HG03025 (cell line): ENCODE data around the gene FCHSD2.

Experiments used
- ATAC-seq: cut with Tn5 transposase; IDR thresholded peaks from one replicate; pipeline ENCODE4 v1.9.1; 2021; ENCODE audit warnings: mild to moderate bottlenecking, moderate library complexity; ENCODE audit not compliant: unreplicated experiment, low FRiP score

The FCHSD2 gene

GRCh38 chr11:72856551-72857345, 285.4 kb downstream of the FCHSD2 start:
- ATAC-seq, result no peak

GRCh38 chr11:72856065-72856464, 286.1 kb downstream of the FCHSD2 start:
- ATAC-seq, result no peak

GRCh38 chr11:72851726-72852125, 290.4 kb downstream of the FCHSD2 start:
- ATAC-seq, result no peak

- ATAC-seq, result no peak
These were observed 291.3 kb downstream of the FCHSD2 start for GRCh38 chr11:72850832-72851231.

- no peak for ATAC-seq
These were observed 293.2 kb downstream of the FCHSD2 start for GRCh38 chr11:72848846-72849466.

GRCh38 chr11:72844356-72844755, 297.8 kb downstream of the FCHSD2 start:
- ATAC-seq, result no peak

GRCh38 chr11:72842653-72843330, 299.3 kb downstream of the FCHSD2 start:
- ATAC-seq, result no peak

- ATAC-seq, result no peak
These were observed 300.0 kb downstream of the FCHSD2 start for GRCh38 chr11:72842126-72842525.

GRCh38 chr11:72841397-72841796, 300.7 kb downstream of the FCHSD2 start:
- ATAC-seq, result no peak

- no peak for ATAC-seq
These were observed 301.3 kb downstream of the FCHSD2 start for GRCh38 chr11:72840780-72841179.

GRCh38 chr11:72838691-72839305, 303.3 kb downstream of the FCHSD2 start:
- ATAC-seq, result no peak

GRCh38 chr11:72836111-72836510, 306.0 kb downstream of the FCHSD2 start:
- ATAC-seq, result no peak

GRCh38 chr11:72834905-72835304, 307.2 kb downstream of the FCHSD2 start:
- ATAC-seq, result no peak

- ATAC-seq, result no peak
These were observed 308.2 kb downstream of the FCHSD2 start for GRCh38 chr11:72833811-72834493.

- ATAC-seq, result no peak
These were observed 308.9 kb downstream of the FCHSD2 start for GRCh38 chr11:72833083-72833733.

GRCh38 chr11:72832301-72833082, 309.6 kb downstream of the FCHSD2 start:
- ATAC-seq, result no peak

- ATAC-seq, result no peak
These were observed 310.4 kb downstream of the FCHSD2 start for GRCh38 chr11:72831521-72832300.

GRCh38 chr11:72829884-72830533, 312.1 kb downstream of the FCHSD2 start:
- ATAC-seq, result no peak
